Endometrial microvascular endothelial cells (primary cell): ENCODE data around the gene CLIP4. TPM values are rescaled to one million over a fixed set of nuclear protein-coding genes. Genes with fewer than 3 reads are reported as not detected.

Experiments used
- in situ Hi-C: cut with HindIII; loops from 2 replicates; pipeline ENCODE4 v1.10.0; 2017; ENCODE audit warnings: low sequenced_read_pairs, low pct_unique_long_range_greater_than_20kb; ENCODE audit errors: inconsistent ontology term
- total RNA-seq: library from RNA; depleted of rRNA; stranded (reverse); fragments of >200 nt; gene quantifications from one replicate; pipeline ENCODE4 v1.2.3, GENCODE V29; 2015; ENCODE audit errors: inconsistent ontology term

Gene CLIP4
- total RNA-seq, 1 donor from 2014 or later = 49.0 TPM

- in situ Hi-C loops = no loop called here
These were observed 51.2 kb downstream of the CLIP4 start for GRCh38 chr2:29166242-29167039.

GRCh38 chr2:29174937-29175336 lies 59.7 kb downstream of the CLIP4 start:
- in situ Hi-C loops = loop anchor here (25.0 kb wide), 1 partner anchor 213 kb away; no protein-coding TSS in a partner anchor

- in situ Hi-C loops = loop anchor here (25.0 kb wide), 1 partner anchor 213 kb away; no protein-coding TSS in a partner anchor
These were observed 60.1 kb downstream of the CLIP4 start for GRCh38 chr2:29175338-29175737.

- in situ Hi-C loops = loop anchor here (25.0 kb wide), 1 partner anchor 220 kb away; no protein-coding TSS in a partner anchor
These were observed 67.1 kb downstream of the CLIP4 start for GRCh38 chr2:29182334-29182733.

DNA sequence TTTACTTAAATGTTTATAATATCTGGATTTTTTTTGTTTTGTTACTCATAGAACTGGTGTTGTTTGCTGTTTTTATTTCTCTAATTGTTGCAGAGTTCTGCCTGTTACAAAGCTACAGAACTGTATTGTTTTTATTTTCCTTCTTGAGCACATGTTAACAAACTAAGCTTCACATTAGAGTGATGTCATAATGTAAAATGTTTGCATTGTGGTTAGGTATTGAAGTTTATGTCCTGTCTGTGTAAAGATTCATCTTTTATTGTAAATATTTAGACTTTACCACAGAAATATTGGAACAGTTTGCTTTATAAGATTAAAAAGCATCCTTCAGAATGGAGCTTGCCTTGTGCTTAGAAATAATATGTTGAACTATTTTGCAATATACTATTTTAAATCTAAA lies 67.7 kb downstream of the CLIP4 start:
- in situ Hi-C loops = loop anchor here (25.0 kb wide), 1 partner anchor 221 kb away; no protein-coding TSS in a partner anchor

- in situ Hi-C loops = loop anchor here (25.0 kb wide), 1 partner anchor 222 kb away; no protein-coding TSS in a partner anchor
These were observed 69.3 kb downstream of the CLIP4 start for GRCh38 chr2:29184531-29184930.

DNA sequence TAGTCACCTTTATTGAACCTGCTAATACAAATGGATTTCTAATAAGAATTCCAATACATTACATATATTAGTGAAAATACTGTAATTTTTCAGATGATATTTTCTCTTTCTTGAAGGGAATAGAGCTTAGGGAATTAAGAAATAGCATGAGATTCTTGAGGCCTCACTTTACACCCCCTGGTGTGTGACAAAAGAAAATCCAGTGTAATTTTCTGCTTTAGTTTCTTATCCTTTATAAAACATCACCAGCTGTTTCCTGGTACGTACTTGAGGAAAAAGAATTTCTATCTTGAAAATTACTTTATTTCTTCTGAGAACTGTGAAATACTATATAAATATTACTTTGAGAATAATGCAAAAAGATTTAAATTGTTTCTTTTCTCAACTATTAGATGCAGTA lies 71.6 kb downstream of the CLIP4 start:
- in situ Hi-C loops = loop anchor here (25.0 kb wide), 1 partner anchor 225 kb away; no protein-coding TSS in a partner anchor

GRCh38 chr2:29187926-29188325 lies 72.7 kb downstream of the CLIP4 start:
- in situ Hi-C loops = loop anchor here (25.0 kb wide), 1 partner anchor 226 kb away; no protein-coding TSS in a partner anchor

DNA sequence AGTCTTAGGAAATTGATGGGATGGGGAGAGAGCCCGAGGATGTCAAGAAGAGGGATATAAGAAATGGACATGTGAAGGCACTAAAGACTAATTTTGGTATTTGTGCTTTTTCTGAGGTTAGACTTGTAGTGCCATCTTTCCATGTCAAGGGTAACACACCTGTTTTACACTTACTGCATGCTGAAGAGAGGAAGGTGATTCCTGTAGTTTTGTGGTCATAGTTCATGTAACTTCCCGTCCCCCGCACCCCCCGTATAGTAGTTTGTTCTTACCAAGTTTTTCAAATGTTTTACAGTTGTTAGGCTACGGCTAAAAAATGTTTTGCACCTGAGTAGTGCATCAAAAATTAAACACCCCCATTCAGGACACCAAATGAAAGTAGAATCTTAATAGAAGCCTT lies 73.8 kb downstream of the CLIP4 start:
- in situ Hi-C loops = loop anchor here (25.0 kb wide), 1 partner anchor 227 kb away; no protein-coding TSS in a partner anchor

GRCh38 chr2:29191817-29192216 lies 76.6 kb downstream of the CLIP4 start:
- in situ Hi-C loops = loop anchor here (25.0 kb wide), 1 partner anchor 230 kb away; no protein-coding TSS in a partner anchor

DNA sequence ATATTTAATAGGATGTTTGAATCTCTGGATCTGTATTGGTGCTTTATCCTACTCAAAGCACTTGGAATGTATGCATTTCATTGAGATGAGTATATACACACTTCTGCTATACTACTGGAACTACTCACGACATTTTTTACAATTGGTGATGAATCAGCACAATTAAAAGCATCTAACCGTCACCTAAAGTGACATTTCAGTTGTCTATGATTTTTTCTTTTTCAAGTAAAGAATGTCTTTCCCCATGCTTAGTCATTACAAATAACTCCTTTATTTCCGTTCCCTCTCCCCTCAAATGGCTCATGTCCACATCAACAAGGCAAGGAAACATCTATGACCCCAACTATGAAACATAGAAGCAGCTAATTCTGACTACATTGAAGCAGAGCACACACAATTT lies 77.3 kb downstream of the CLIP4 start:
- in situ Hi-C loops = loop anchor here (25.0 kb wide), 1 partner anchor 230 kb away; no protein-coding TSS in a partner anchor

- in situ Hi-C loops = loop anchor here (25.0 kb wide), 1 partner anchor 231 kb away; no protein-coding TSS in a partner anchor
These were observed 77.9 kb downstream of the CLIP4 start for GRCh38 chr2:29193111-29193510.

GRCh38 chr2:29193681-29194080 lies 78.5 kb downstream of the CLIP4 start:
- in situ Hi-C loops = loop anchor here (25.0 kb wide), 1 partner anchor 231 kb away; no protein-coding TSS in a partner anchor

GRCh38 chr2:29195796-29196195 lies 80.6 kb downstream of the CLIP4 start:
- in situ Hi-C loops = loop anchor here (25.0 kb wide), 1 partner anchor 233 kb away; no protein-coding TSS in a partner anchor

DNA sequence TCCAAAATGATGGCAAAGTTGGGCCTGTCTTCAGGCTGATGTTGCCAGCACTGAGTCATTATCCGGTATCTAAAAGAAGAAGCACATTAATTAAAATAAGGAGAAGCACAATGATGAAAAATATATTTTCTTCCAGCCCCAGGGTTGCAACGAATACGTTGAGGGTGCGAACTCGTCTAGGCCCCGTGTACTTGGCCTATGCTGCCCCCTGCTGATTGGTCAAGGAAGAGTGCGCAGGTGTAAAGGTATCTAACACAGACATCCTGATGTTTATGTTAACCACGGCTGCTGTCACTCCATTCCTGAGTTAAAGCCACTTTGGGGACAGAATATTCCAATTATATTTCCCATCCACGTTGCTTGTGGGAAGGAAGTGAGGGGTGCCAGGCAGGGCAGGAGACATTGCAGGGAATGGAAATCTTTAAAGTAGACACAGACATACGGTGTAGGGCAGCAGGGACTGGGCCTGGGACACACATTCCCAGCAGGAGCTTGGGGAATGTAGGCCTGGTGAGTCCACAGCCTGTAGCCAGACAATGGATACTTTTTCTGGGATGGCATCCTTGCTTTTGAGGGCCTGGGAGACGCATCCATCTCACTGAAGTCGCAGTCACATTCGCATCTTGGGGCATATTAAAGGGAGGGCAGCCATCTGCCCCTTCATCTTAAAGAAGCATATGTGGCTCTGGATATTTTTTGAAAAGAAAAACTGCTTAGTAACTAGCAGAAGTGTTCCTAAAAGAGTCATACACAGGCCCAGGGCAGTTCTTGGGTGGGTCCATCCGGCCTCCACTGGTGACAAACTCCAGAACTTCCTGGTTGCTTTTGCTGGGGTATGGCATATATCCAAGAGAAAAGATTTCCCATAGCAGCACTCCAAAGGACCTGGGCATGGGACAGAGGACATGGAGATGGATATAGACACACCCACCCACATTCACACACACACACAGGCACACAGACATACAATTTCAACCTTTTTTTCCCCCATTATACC lies 81.9 kb downstream of the CLIP4 start:
- in situ Hi-C loops = loop anchor here (25.0 kb wide), 1 partner anchor 235 kb away; no protein-coding TSS in a partner anchor

GRCh38 chr2:29201979-29202378 lies 86.8 kb downstream of the CLIP4 start:
- in situ Hi-C loops = no loop called here

DNA sequence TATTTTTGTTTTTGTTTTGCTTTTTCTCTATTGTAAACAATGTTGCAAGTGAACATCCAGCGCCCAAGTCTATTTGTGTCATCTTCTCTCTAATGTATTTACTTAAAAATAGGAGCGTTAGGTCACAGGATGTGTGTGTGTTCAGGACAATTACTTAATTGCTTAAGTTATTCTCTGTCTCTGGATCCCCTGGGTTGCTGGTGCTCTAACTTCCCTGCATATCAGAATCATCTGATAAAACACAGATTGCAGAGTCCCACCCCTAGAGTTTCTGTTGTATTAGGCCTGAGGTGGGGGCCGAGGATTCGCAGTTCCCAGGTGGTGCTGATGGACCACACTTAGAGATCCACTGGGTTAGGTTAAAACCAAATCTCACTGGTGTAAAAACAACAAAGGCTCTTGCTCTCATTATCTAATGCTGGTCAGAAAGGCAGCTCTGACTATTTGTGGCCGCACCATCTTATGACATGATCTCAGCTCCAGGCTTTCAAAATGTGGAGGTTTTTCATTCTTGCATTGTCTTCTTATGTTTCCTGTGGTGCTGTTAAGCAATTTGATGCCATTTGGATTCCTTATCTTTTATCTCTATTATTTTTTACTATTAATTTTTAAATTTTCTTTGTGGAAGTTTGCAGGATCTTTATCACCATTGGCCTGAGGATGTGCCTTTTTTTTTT lies 87.7 kb downstream of the CLIP4 start:
- in situ Hi-C loops = no loop called here

DNA sequence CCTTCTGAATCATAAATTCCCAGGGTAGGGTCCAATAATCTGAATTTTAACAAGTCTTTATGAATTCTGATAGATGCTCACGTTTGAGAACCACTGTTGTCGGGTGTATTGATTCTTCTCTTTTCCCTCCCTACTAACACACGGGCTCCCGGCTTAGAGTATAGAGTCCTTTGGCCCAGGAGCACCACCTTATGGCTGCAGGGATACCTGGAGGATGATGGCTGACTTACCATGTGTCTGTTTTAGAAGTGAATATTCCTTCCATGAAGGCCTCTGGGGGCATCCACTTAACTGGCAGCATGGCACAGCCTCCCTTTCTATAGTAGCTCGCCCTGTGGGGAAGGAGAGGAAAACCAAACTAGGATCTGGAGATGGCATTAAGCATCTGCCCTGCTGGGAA lies 91.7 kb downstream of the CLIP4 start:
- in situ Hi-C loops = no loop called here
